Lung (tissue), 12 donors: Measurements from ENCODE around the gene SPP1. TPM values are rescaled to one million over a fixed set of nuclear protein-coding genes. Genes with fewer than 3 reads are reported as not detected.

Source experiments
- ATAC-seq: fragments of 200-7000 bp; cut with Tn5 transposase; one replicate; pipeline ENCODE4 v1.9.1; 2020; ENCODE audit warnings: moderate number of reproducible peaks; ENCODE audit not compliant: insufficient read depth, low FRiP score
- DNase-seq, 3 donors: peaks; one replicate each; pipeline ENCODE4 v3.0.0-alpha.2; 2013 to 2017
- H3K27ac ChIP-seq, 2 donors: one replicate each; pipeline ENCODE4 v1.5.1; 2013; ENCODE audit warnings: mild to moderate bottlenecking in 2 of 2, moderate library complexity in 2 of 2, control low read depth in 1 of 2, inconsistent platforms in 1 of 2, low read depth in 1 of 2, low read length in 1 of 2
- H3K27me3 ChIP-seq, 3 donors: one replicate each; pipeline ENCODE4 v1.5.1; 2013; ENCODE audit warnings: low read length in 2 of 3; ENCODE audit not compliant: control insufficient read depth in 3 of 3, insufficient read depth in 3 of 3
- H3K36me3 ChIP-seq, 4 donors: one replicate each; pipeline ENCODE4 v1.5.1; 2013; ENCODE audit warnings: low read length in 4 of 4, mild to moderate bottlenecking in 1 of 4, moderate library complexity in 1 of 4; ENCODE audit not compliant: control insufficient read depth in 4 of 4, insufficient read depth in 4 of 4
- H3K4me1 ChIP-seq, 5 donors: one replicate each; pipeline ENCODE4 v1.5.1; 2013; ENCODE audit warnings: low read length in 5 of 5, mild to moderate bottlenecking in 2 of 5, moderate library complexity in 1 of 5; ENCODE audit not compliant: control insufficient read depth in 5 of 5, insufficient read depth in 5 of 5
- H3K4me3 ChIP-seq: one replicate; pipeline ENCODE4 v1.5.1; 2013; ENCODE audit warnings: mild to moderate bottlenecking, control low read depth, moderate library complexity
- H3K9ac ChIP-seq, 2 donors: one replicate each; pipeline ENCODE4 v1.5.1; 2013; ENCODE audit warnings: low read length in 2 of 2, control low read depth in 1 of 2; ENCODE audit not compliant: insufficient read depth in 1 of 2
- H3K9me3 ChIP-seq, 4 donors: one replicate each; pipeline ENCODE4 v1.5.1; 2013; ENCODE audit warnings: low read length in 3 of 4, mild to moderate bottlenecking in 1 of 4, moderate library complexity in 1 of 4; ENCODE audit not compliant: control insufficient read depth in 4 of 4, insufficient read depth in 3 of 4
- WGBS, 2 donors: extraction: QIAGEN DNeasy Blood & Tissue Kit; methylation state at CpG; one replicate each; pipeline ENCODE4 v1.1.7; 2013; 5-methylcytosine and 5-hydroxymethylcytosine counted together
- polyA plus RNA-seq, 2 donors: library from polyadenylated mRNA; stranded (reverse); fragments of 200-250 nt; gene quantifications; one replicate each; pipeline ENCODE4 v1.2.1, GENCODE V29; 2013
- total RNA-seq, 2 donors: library from RNA; depleted of rRNA in 1 of 2; stranded (reverse); fragments of >200 nt in 1 of 2; gene quantifications; one replicate each; pipeline ENCODE4 v1.2.1, GENCODE V29; 2014 to 2021
- TF ChIP-seq, protein P1 (sequence below): IDR thresholded peaks from 2 replicates; pipeline ENCODE4 v1.5.1; 2012; ENCODE audit warnings: mild to moderate bottlenecking; ENCODE audit errors: control extremely low read depth, extremely low read depth
- donor health status: control.
- donor health status: control.
- donor health status: Bipolar disorder and iron deficiency.
- donor health status: healthy.
- donor health status: DM: yes; HTN: yes; CAD: no.

SPP1 gene
- total and polyA plus RNA-seq, 4 donors, result 5.4 to 433 (median 112) TPM

DNA sequence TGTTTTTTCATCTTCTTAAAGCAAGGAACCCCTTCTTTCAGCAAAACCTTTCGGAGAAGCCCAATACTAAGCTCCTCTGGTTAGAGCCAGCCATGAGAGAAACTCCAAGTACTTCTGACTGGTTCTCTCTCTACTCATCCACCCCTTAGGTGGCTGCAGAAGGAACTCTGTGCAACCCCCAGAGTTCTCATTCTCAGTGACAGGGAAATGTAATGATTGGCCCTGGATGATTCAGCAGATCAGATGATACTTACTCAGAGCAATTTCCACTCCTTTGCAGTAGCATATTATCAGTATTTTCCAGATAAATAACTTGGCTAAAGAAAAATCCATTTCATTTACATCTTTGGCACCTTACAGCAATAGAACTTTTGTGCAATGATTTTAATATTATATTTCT lies 3.2 kb downstream of the SPP1 start:
- H3K4me3 ChIP-seq, result no peak overlapping the region
- no peak overlapping the region for H3K9ac ChIP-seq
- no peak overlapping the region for H3K27ac ChIP-seq
- H3K27me3 ChIP-seq, result peaks cover 0 to 14% (median 9%) of the 10 kb centered on the region in 3 donors
- no peaks in the 10 kb centered on the region for H3K4me1 ChIP-seq
- H3K9me3 ChIP-seq, result peaks cover 0 to 2% (median 0%) of the 10 kb centered on the region in 4 donors
- no peak for ATAC-seq
- H3K36me3 ChIP-seq, result no peaks in the 10 kb centered on the region
- WGBS, 2 donors, result 91 to 100% methylated on average over 1 of the region's 1 CpG
- TF ChIP-seq, protein P1, sequence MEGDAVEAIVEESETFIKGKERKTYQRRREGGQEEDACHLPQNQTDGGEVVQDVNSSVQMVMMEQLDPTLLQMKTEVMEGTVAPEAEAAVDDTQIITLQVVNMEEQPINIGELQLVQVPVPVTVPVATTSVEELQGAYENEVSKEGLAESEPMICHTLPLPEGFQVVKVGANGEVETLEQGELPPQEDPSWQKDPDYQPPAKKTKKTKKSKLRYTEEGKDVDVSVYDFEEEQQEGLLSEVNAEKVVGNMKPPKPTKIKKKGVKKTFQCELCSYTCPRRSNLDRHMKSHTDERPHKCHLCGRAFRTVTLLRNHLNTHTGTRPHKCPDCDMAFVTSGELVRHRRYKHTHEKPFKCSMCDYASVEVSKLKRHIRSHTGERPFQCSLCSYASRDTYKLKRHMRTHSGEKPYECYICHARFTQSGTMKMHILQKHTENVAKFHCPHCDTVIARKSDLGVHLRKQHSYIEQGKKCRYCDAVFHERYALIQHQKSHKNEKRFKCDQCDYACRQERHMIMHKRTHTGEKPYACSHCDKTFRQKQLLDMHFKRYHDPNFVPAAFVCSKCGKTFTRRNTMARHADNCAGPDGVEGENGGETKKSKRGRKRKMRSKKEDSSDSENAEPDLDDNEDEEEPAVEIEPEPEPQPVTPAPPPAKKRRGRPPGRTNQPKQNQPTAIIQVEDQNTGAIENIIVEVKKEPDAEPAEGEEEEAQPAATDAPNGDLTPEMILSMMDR, result no peak
- no peak for DNase-seq

DNA sequence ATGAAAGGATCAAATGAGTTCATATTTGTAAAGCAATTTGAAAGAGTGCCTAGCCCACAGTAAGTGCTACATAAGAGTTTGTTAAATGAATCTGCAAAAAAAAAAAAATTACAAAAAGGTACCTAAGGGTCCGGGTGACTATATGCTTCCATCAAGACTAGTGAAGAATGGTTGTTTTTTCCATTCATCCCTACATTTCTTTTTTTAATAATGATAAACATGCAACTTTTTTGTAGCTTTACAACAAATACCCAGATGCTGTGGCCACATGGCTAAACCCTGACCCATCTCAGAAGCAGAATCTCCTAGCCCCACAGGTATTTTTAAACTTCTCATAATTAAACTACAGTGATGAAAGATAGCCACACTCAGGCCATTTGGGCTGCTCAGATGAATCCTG lies 4.3 kb downstream of the SPP1 start:
- no peak for ATAC-seq
- TF ChIP-seq, protein P1, result no peak
- WGBS, 2 donors, result 74 to 92% methylated on average over 1 of the region's 1 CpG
- Histone ChIP-seq H3K36me3 (no peaks in the 10 kb centered on the region), H3K4me3 (no peak overlapping the region), H3K27ac (no peak overlapping the region), H3K27me3 (peaks cover 0 to 9% (median 6%) of the 10 kb centered on the region in 3 donors), H3K9ac (no peak overlapping the region), H3K9me3 (peaks cover 0 to 2% (median 0%) of the 10 kb centered on the region in 4 donors), H3K4me1 (no peaks in the 10 kb centered on the region)
- no peak for DNase-seq

DNA sequence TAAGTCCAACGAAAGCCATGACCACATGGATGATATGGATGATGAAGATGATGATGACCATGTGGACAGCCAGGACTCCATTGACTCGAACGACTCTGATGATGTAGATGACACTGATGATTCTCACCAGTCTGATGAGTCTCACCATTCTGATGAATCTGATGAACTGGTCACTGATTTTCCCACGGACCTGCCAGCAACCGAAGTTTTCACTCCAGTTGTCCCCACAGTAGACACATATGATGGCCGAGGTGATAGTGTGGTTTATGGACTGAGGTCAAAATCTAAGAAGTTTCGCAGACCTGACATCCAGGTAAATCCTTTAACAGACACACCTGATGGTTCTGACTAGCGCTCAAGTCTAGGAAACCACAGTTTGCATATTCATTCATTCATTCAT lies 6.0 kb downstream of the SPP1 start:
- H3K27ac ChIP-seq, result no peak overlapping the region
- H3K9ac ChIP-seq, result no peak overlapping the region
- no peak for DNase-seq
- no peaks in the 10 kb centered on the region for H3K36me3 ChIP-seq
- no peaks in the 10 kb centered on the region for H3K9me3 ChIP-seq
- TF ChIP-seq, protein P1, result no peak
- no peaks in the 10 kb centered on the region for H3K4me1 ChIP-seq
- no peak overlapping the region for H3K4me3 ChIP-seq
- peaks cover 0 to 5% (median 0%) of the 10 kb centered on the region in 3 donors for H3K27me3 ChIP-seq
- no peak for ATAC-seq
- WGBS, 2 donors, result 94 to 95% methylated on average over 8 of the region's 8 CpGs

DNA sequence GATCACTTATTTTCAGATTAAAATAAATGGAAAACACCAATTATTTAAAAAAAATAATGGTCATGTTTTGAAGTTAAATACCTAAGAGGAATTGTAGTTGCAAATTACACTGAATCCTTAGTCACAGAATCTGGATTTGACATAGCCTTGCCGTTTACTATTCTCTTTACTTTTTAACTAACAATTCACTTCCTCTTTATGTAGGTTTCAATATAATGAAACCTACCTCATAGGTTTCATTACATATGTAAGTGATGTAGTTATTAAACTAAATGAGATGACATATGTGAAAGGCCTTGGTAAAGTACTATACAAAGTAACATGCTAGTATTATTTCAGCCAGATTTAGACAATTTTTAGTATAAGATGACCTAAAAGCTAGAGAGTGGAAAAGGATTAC lies 6.5 kb downstream of the SPP1 start:
- Histone ChIP-seq H3K27ac (no peak overlapping the region), H3K9me3 (no peaks in the 10 kb centered on the region), H3K36me3 (no peaks in the 10 kb centered on the region), H3K9ac (no peak overlapping the region), H3K4me3 (no peak overlapping the region), H3K27me3 (peaks cover 0 to under 1% (median 0%) of the 10 kb centered on the region in 3 donors), H3K4me1 (no peaks in the 10 kb centered on the region)
- WGBS, 2 donors, result 70 to 76% methylated on average over 1 of the region's 1 CpG
- ATAC-seq, result no peak
- no peak for DNase-seq
- TF ChIP-seq, protein P1, result no peak
